DOHH2 (cell line): ENCODE data around the gene NFIA.

Experiments used
- H3F3A ChIP-seq: fragments of 200-600 bp; sonication (generic), shearing (Covaris generic); 2 replicates; pipeline ENCODE4 v1.6.0; 2016; ENCODE audit warnings: antibody characterized with exemption, mild to moderate bottlenecking; ENCODE audit not compliant: control insufficient read depth, insufficient read depth
- H3K27ac ChIP-seq: fragments of 200-600 bp; sonication (generic); 2 replicates; pipeline ENCODE4 v1.5.1; 2014; ENCODE audit warnings: low read depth, mild to moderate bottlenecking, low read length, moderate library complexity
- H3K27me3 ChIP-seq: fragments of 200-600 bp; sonication (generic); 2 replicates; pipeline ENCODE4 v1.6.1; 2014; ENCODE audit warnings: mild to moderate bottlenecking, low read length, mixed read lengths; ENCODE audit not compliant: control insufficient read depth
- H3K36me3 ChIP-seq: fragments of 200-600 bp; sonication (generic); 2 replicates; pipeline ENCODE4 v1.6.1; 2014; ENCODE audit warnings: mild to moderate bottlenecking, low read length, moderate library complexity, mixed read lengths; ENCODE audit not compliant: control insufficient read depth
- H3K4me1 ChIP-seq: fragments of 200-600 bp; sonication (generic); 2 replicates; pipeline ENCODE4 v1.6.1; 2014; ENCODE audit warnings: mild to moderate bottlenecking, low read length, mixed read lengths; ENCODE audit not compliant: control insufficient read depth
- H3K4me2 ChIP-seq: fragments of 200-600 bp; sonication (generic); 2 replicates; pipeline ENCODE4 v1.6.0; 2014; ENCODE audit warnings: mild to moderate bottlenecking, low read length, moderate library complexity
- H3K4me3 ChIP-seq: fragments of 200-600 bp; sonication (generic); 2 replicates; pipeline ENCODE4 v1.5.1; 2014; ENCODE audit warnings: mild to moderate bottlenecking, low read length, mixed read lengths
- H3K79me2 ChIP-seq: fragments of 200-600 bp; sonication (generic); 2 replicates; pipeline ENCODE4 v1.6.1; 2014; ENCODE audit warnings: mild to moderate bottlenecking, low read length, mixed read lengths; ENCODE audit not compliant: control insufficient read depth
- H3K9me2 ChIP-seq: fragments of 200-600 bp; sonication (generic); replicated peaks from 2 replicates; pipeline ENCODE4 v1.6.1; 2014; ENCODE audit warnings: mild to moderate bottlenecking, low read length, mixed read lengths; ENCODE audit not compliant: control insufficient read depth
- H3K9me3 ChIP-seq: fragments of 200-600 bp; sonication (generic); 2 replicates; pipeline ENCODE4 v1.6.1; 2014; ENCODE audit warnings: antibody characterized with exemption, low read length, mixed read lengths; ENCODE audit not compliant: control insufficient read depth, insufficient read depth
- H4K20me1 ChIP-seq: fragments of 200-600 bp; sonication (generic); 2 replicates; pipeline ENCODE4 v1.6.0; 2014; ENCODE audit warnings: low read depth, mild to moderate bottlenecking, antibody characterized with exemption, low read length, moderate library complexity; ENCODE audit not compliant: control insufficient read depth, insufficient read depth
- CTCF ChIP-seq: fragments of 200-600 bp; sonication (generic); IDR thresholded peaks from one replicate; pipeline ENCODE4 v1.5.1; 2014; ENCODE audit warnings: antibody characterized with exemption, mild to moderate bottlenecking, low read depth, low read length; ENCODE audit not compliant: poor library complexity, severe bottlenecking
- EZH2phosphoT487 ChIP-seq: fragments of 200-600 bp; sonication (generic); IDR thresholded peaks from 2 replicates; pipeline ENCODE4 v1.6.1; 2017; ENCODE audit warnings: borderline replicate concordance, mild to moderate bottlenecking, antibody characterized with exemption, low read length, moderate library complexity, mixed read lengths

Gene NFIA

GRCh38 chr1:61097722-61098121 lies 15.4 kb downstream of the NFIA start:
- no peaks in the 10 kb centered on the region for H3F3A ChIP-seq
- no peaks in the 10 kb centered on the region for H3K9me3 ChIP-seq
- H3K4me1 ChIP-seq: peaks cover 14% of the 10 kb centered on the region
- no peaks in the 10 kb centered on the region for H3K9me2 ChIP-seq
- no peaks in the 10 kb centered on the region for H3K27me3 ChIP-seq
- H3K4me3 ChIP-seq: no peak overlapping the region
- H3K4me2 ChIP-seq: no peak overlapping the region
- no peak overlapping the region for H3K27ac ChIP-seq
- TF ChIP-seq CTCF: no peak
- no peak for TF ChIP-seq EZH2phosphoT487
- H3K36me3 ChIP-seq: peaks cover under 1% of the 10 kb centered on the region; the same call in 1 of the 2 replicates
- H4K20me1 ChIP-seq: no peaks in the 10 kb centered on the region
- peaks cover 79% of the 10 kb centered on the region for H3K79me2 ChIP-seq

- Histone ChIP-seq H3K4me3 (no peak overlapping the region), H3K9me2 (no peaks in the 10 kb centered on the region), H3F3A (no peaks in the 10 kb centered on the region), H3K36me3 (peaks cover 3% of the 10 kb centered on the region; the same call in 1 of the 2 replicates), H4K20me1 (no peaks in the 10 kb centered on the region), H3K4me2 (no peak overlapping the region), H3K27ac (no peak overlapping the region), H3K4me1 (peaks cover 14% of the 10 kb centered on the region), H3K9me3 (no peaks in the 10 kb centered on the region), H3K79me2 (peaks cover 80% of the 10 kb centered on the region), H3K27me3 (no peaks in the 10 kb centered on the region)
- TF ChIP-seq EZH2phosphoT487 (no peak), CTCF (no peak)
These were observed 16.0 kb downstream of the NFIA start for GRCh38 chr1:61098333-61098732.

GRCh38 chr1:61098906-61099437 lies 16.6 kb downstream of the NFIA start:
- peaks cover 79% of the 10 kb centered on the region for H3K79me2 ChIP-seq
- H3K4me3 ChIP-seq: no peak overlapping the region
- H3K4me1 ChIP-seq: peaks cover 9% of the 10 kb centered on the region
- no peaks in the 10 kb centered on the region for H3K9me3 ChIP-seq
- no peaks in the 10 kb centered on the region for H4K20me1 ChIP-seq
- no peaks in the 10 kb centered on the region for H3F3A ChIP-seq
- no peak overlapping the region for H3K27ac ChIP-seq
- H3K27me3 ChIP-seq: no peaks in the 10 kb centered on the region
- peaks cover 3% of the 10 kb centered on the region; the same call in 1 of the 2 replicates for H3K36me3 ChIP-seq
- no peak overlapping the region for H3K4me2 ChIP-seq
- no peaks in the 10 kb centered on the region for H3K9me2 ChIP-seq
- TF ChIP-seq CTCF (no peak), EZH2phosphoT487 (no peak)
